Nephron progenitor cell (in vitro differentiated cells): Measurements from ENCODE around the gene ARL4D.
"Not testable (repeated sequence)": the region's sequence is repeated elsewhere in the genome, so short reads cannot be mapped to it uniquely, and the experiment has no call there.

Experiments
- DNase-seq: peaks from one replicate; pipeline ENCODE4 v3.0.0; 2021
- H3K27ac Mint-ChIP-seq: 2 replicates; pipeline ENCODE4 v1.8.0; 2021; ENCODE audit warnings: mild to moderate bottlenecking, moderate library complexity, mixed read lengths
- H3K27me3 Mint-ChIP-seq: 2 replicates; pipeline ENCODE4 v1.8.0; 2021; ENCODE audit warnings: mild to moderate bottlenecking, low read depth, mixed read lengths; ENCODE audit not compliant: poor library complexity
- H3K36me3 Mint-ChIP-seq: 2 replicates; pipeline ENCODE4 v1.8.0; 2021; ENCODE audit warnings: low read depth, mixed read lengths
- H3K4me1 Mint-ChIP-seq: 2 replicates; pipeline ENCODE4 v1.8.0; 2021; ENCODE audit warnings: mixed read lengths
- H3K4me3 Mint-ChIP-seq: 2 replicates; pipeline ENCODE4 v1.8.0; 2021; ENCODE audit warnings: mild to moderate bottlenecking, moderate library complexity, mixed read lengths
- H3K9me3 Mint-ChIP-seq: 2 replicates; pipeline ENCODE4 v1.8.0; 2021; ENCODE audit warnings: mild to moderate bottlenecking, moderate library complexity, mixed read lengths
- CTCF ChIP-seq: fragments of 200-600 bp; sonication (generic); IDR thresholded peaks from 2 replicates; pipeline ENCODE4 v1.5.0; 2021; ENCODE audit warnings: antibody characterized with exemption

The ARL4D gene

GRCh38 chr17:43385046-43385831 is 13.6 kb upstream of the ARL4D start:
- Mint-ChIP-seq H3K36me3 (peaks cover 5% of the 10 kb centered on the region), H3K27me3 (peaks cover 9% of the 10 kb centered on the region), H3K4me1 (peaks cover 57% of the 10 kb centered on the region), H3K9me3 (peaks cover 8% of the 10 kb centered on the region), H3K4me3 (no peak overlapping the region), H3K27ac (no peak overlapping the region)
- no peak for DNase-seq
- TF ChIP-seq CTCF: no peak

- H3K36me3 Mint-ChIP-seq: no peaks in the 10 kb centered on the region
- H3K9me3 Mint-ChIP-seq: no peaks in the 10 kb centered on the region
- peaks cover 63% of the 10 kb centered on the region for H3K4me1 Mint-ChIP-seq
- H3K4me3 Mint-ChIP-seq: peak overlapping the region; percentile 91
- no peak for TF ChIP-seq CTCF
- peaks cover 9% of the 10 kb centered on the region for H3K27me3 Mint-ChIP-seq
- peak overlapping the region; percentile 99 for H3K27ac Mint-ChIP-seq
- DNase-seq: peak; percentile 87
Observed at GRCh38 chr17:43388359-43389045, 10.3 kb upstream of the ARL4D start.

DNA sequence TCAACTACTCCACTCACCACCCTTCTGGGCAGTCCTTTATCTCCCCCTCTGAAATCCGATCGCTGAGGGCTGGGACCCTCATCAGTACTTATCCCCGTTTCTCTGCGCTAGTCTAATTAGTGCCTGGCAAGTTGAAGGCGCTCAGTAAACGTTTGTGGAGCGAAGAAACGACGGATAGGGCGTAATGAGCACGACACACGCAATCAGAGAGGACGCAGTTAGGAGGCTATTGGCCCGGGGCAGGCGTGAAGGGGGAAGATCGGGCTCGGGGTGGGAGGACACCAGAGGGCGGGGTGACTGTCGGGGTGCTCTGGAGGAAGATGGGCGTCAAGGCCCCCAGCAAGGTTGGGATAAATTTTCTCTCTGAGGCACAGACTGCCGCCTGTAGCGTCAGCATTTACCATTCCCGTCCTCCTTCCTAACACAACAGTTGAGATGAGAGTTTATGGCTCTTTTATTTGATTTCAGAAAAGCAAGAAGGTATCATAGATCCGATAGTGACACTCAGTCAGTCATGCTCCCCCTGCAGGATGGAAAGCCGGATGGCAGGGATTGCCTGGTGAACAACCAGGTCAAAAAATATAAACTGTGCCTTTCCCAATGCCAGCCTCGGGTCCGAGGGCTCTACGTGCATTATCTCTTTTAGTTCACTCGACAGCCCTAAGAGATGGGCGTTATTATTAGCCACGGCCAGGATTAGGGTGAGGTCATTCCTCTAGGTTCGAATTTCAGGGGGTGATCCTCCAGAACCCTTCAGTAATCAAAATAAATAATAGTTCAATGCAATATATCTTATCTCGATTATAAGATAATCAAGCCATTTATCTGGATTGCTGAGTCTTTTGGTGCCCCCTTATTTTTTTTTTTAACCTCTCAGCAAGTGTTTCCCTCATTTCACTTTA is 9.5 kb upstream of the ARL4D start:
- Mint-ChIP-seq H3K36me3 (no peaks in the 10 kb centered on the region), H3K27ac (peak overlapping the region; percentile 99), H3K9me3 (no peaks in the 10 kb centered on the region), H3K4me1 (peaks cover 68% of the 10 kb centered on the region), H3K4me3 (peak overlapping the region; percentile 91), H3K27me3 (peaks cover 9% of the 10 kb centered on the region)
- TF ChIP-seq CTCF: peak; percentile 75
- peak; percentile 69 for DNase-seq

DNA sequence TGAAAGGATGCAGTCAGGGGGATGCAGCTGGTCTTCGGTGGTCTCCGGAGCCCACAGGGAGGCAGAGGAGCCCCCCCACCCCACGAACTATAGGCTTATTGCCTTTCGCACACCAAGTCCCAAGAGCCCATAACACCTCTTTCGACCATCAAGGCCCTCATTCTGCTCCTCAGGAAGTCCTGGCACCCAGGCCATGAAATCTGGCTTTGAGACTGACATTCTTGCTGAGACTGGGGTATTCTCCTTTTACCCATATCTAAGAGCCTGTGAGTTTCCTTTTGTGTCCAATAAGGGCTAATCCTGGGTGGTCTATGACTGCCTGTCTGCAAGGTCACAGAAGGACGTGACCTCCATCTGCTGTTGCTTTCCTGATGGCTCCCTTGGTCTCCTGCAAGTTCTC is 6.4 kb upstream of the ARL4D start:
- no peak overlapping the region for H3K4me3 Mint-ChIP-seq
- peaks cover 4% of the 10 kb centered on the region for H3K27me3 Mint-ChIP-seq
- no peaks in the 10 kb centered on the region for H3K36me3 Mint-ChIP-seq
- peaks cover 45% of the 10 kb centered on the region for H3K4me1 Mint-ChIP-seq
- H3K27ac Mint-ChIP-seq: no peak overlapping the region
- no peaks in the 10 kb centered on the region for H3K9me3 Mint-ChIP-seq
- no peak for TF ChIP-seq CTCF
- no peak for DNase-seq

- peak; percentile 90 for TF ChIP-seq CTCF
- peak; percentile 89 for DNase-seq
- Mint-ChIP-seq H3K27me3 (no peaks in the 10 kb centered on the region), H3K4me3 (no peak overlapping the region), H3K9me3 (no peaks in the 10 kb centered on the region), H3K27ac (peak overlapping the region; percentile 54), H3K36me3 (no peaks in the 10 kb centered on the region), H3K4me1 (peaks cover 45% of the 10 kb centered on the region)
Observed at GRCh38 chr17:43393944-43394482, 4.8 kb upstream of the ARL4D start.

GRCh38 chr17:43394696-43395095 is 4.1 kb upstream of the ARL4D start:
- H3K27me3 Mint-ChIP-seq, DNase-seq, H3K9me3 Mint-ChIP-seq, H3K4me3 Mint-ChIP-seq, H3K36me3 Mint-ChIP-seq, H3K27ac Mint-ChIP-seq: not testable (repeated sequence)
- peaks cover 45% of the 10 kb centered on the region for H3K4me1 Mint-ChIP-seq
